Measurements from ENCODE around the gene TMEM106C.

TMEM106C gene

DNA sequence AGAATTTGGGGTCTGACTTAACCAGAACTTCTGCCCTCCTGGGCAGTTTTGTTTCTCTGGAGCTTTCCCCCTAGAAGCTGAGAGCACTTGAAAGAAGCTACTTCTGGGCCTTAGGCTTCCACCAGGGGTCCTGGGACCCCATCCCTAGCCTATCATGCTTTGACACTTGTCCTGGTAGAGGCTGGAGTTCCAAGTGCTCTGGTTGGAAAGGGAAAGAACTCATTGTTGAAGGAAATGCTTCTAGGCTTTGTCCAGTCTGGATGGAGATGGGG lies 42.3 kb downstream of the TMEM106C start:
- TF ChIP-seq, protein P1, sequence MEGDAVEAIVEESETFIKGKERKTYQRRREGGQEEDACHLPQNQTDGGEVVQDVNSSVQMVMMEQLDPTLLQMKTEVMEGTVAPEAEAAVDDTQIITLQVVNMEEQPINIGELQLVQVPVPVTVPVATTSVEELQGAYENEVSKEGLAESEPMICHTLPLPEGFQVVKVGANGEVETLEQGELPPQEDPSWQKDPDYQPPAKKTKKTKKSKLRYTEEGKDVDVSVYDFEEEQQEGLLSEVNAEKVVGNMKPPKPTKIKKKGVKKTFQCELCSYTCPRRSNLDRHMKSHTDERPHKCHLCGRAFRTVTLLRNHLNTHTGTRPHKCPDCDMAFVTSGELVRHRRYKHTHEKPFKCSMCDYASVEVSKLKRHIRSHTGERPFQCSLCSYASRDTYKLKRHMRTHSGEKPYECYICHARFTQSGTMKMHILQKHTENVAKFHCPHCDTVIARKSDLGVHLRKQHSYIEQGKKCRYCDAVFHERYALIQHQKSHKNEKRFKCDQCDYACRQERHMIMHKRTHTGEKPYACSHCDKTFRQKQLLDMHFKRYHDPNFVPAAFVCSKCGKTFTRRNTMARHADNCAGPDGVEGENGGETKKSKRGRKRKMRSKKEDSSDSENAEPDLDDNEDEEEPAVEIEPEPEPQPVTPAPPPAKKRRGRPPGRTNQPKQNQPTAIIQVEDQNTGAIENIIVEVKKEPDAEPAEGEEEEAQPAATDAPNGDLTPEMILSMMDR (conservative IDR thresholded peaks at IDR 0.05): no peak
- H3K27ac ChIP-seq: no peak overlapping the region

DNA sequence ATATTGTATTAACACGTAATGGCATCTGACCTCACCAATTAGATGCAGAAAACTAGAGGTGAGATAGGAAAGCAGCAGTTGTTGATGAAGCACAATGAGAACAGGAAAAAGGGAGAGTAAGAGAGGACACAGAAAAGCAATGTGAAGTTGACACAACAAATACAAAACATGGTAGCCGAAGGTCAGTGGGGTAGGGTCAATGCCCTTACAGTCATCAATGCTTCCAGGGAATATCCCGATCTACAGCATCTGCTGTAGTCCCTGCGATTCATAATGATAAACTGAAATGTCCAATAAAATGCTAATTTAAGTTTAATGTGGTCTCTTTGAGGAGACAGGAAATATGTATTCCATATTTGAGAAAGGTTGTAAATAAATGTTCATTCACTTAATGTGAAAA lies 43.8 kb downstream of the TMEM106C start:
- TF ChIP-seq, protein P1 (conservative IDR thresholded peaks at IDR 0.05): no peak
- H3K27ac ChIP-seq: no peak overlapping the region

DNA sequence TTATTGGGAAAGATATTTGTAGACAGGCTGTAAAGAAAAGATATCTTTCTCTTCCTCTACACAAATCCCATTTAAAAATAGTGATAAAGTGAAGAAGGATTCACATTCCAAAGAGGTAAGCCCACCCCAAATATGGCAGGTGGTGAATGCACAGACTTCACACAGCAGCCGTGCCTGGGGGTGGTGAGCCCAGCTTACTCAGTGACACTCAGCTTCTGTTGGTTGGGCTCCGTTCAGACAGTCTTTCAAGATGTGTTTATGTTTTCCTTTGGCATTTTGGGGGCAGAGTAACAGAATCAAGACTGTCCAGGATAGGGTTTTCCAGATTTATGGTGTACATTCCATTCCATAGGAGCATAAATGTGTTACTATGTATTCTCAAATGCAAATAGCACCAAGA lies 45.0 kb downstream of the TMEM106C start:
- TF ChIP-seq, protein P1 (conservative IDR thresholded peaks at IDR 0.05): no peak
- H3K27ac ChIP-seq: no peak overlapping the region

DNA sequence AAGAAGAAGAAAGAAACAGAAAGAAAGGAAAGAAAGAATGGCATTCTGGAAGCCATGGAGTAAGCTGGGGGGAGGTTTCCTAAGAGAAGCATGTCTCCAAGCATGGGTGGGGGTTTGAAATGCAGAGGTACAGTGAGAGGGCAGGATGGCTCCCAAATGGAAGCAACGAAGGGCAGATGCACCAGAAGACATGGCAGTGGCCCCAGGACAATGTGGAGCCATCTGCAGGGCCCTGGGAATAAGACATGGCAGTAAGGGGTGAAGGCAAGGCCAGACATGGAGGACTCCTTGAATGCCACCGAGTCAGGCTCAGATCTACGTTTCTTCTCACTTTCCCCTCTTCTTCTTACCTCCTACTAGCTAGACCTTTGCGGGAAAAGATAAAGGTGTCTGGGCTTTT lies 45.6 kb downstream of the TMEM106C start:
- no peak overlapping the region for H3K27ac ChIP-seq
- TF ChIP-seq, protein P1 (conservative IDR thresholded peaks at IDR 0.05): no peak

DNA sequence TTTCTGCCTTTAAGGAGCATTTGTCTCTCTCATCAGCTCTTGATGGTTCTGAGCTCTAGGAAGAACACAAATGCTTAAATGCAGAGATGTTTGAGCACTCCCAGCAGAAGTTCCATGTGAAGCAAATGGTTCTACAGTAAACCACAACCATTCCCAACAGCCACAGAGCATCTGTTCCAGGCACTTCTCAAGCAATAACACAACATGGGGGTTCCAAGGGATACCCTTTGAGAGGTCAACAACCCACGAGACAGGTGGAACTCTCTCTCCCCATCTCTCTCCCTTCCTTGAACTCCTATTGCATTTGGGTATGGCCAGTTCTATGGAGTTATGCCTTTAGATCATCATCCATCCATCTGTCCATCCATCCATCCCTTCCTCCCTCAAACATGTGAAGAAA lies 46.1 kb downstream of the TMEM106C start:
- H3K27ac ChIP-seq: no peak overlapping the region
- TF ChIP-seq, protein P1 (conservative IDR thresholded peaks at IDR 0.05): no peak

DNA sequence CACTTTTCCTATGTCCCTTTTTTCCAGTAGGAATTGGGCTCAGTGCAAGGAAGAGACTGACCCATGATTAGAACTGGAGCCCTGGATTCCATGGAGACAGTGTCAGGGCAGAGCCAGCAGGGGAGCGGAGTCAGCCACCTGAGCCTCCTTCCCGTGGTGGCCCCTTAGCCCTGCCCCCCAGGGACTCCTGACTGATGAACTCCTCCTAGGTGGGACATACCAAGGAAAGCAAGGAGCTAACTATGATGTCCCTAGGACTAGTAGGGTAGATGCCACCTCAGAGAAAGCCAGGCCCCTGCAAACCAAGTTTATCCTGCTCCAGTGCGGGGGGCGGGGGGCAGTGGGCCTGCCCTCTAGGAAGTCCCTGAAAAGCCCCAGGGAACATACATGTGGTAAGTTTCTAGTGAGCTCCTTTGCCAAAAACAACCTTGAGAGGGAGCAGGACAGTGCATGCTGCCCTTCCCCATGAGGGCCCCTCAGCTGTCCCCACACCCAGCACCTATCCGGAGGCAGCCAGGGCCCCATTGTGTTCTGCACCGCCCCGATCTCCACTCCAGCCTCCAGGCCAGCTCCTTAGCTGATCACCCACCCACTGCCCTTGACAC lies 47.1 kb downstream of the TMEM106C start:
- TF ChIP-seq, protein P1 (conservative IDR thresholded peaks at IDR 0.05): no peak
- H3K27ac ChIP-seq: no peak overlapping the region; the same call in 1 of the 2 replicates

DNA sequence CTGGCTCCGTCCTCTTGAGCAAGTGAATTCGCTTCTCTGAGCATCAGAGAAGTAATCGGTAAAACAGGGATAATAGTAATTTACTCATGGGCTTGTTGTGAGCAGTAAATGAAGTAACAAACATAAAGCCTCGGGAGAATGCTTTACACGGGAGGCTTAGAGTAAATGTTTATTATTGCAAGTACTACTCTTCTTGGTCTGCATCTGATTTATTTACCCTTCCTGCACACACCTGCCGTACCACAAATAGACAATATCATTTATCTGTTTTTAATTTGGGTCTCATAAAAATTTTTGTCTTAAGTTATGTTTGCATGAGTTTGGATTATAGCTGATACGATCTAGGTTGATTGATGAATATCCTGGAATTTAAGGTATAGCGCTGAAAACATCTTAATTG lies 48.7 kb downstream of the TMEM106C start:
- H3K27ac ChIP-seq: peak overlapping the region; percentile 71
- TF ChIP-seq, protein P1 (conservative IDR thresholded peaks at IDR 0.05): no peak

All from VCaP (cell line).